HepG2 (cell line): ENCODE results near the gene BTRC. TPM values are rescaled to one million over a fixed set of nuclear protein-coding genes. Genes with fewer than 3 reads are reported as not detected.

Experiments used
- BCLAF1 ChIP-seq: fragments of 450-650 bp; IDR thresholded peaks from 2 replicates; pipeline ENCODE4 v1.6.1; 2017; ENCODE audit warnings: mild to moderate bottlenecking
- CCDC6 ChIP-seq: sonication (generic); formaldehyde crosslinking; IDR thresholded peaks from 2 replicates; pipeline ENCODE4 v1.8.1; 2022; ENCODE audit warnings: mild to moderate bottlenecking, missing genetic modification reagents, moderate library complexity
- FIP1L1 ChIP-seq: fragments of 200-400 bp; formaldehyde crosslinking; IDR thresholded peaks from 2 replicates; pipeline ENCODE4 v1.6.1; 2018; ENCODE audit warnings: low read depth, mild to moderate bottlenecking, low read length, moderate library complexity, borderline replicate concordance; ENCODE audit not compliant: insufficient read depth
- HHEX ChIP-seq: IDR thresholded peaks from 2 replicates; pipeline ENCODE4 v1.6.1; 2016; ENCODE audit warnings: control low read depth
- JUND ChIP-seq: sonication (generic); formaldehyde crosslinking; IDR thresholded peaks from 2 replicates; pipeline ENCODE4 v1.8.0; 2022; ENCODE audit warnings: mild to moderate bottlenecking, missing genetic modification reagents
- KDM5A ChIP-seq: fragments of 200-600 bp; sonication (generic); IDR thresholded peaks from 2 replicates; pipeline ENCODE4 v1.7.0; 2018; ENCODE audit warnings: antibody characterized with exemption, mild to moderate bottlenecking, low read length, borderline replicate concordance
- PCBP1 ChIP-seq: fragments of 200-400 bp; formaldehyde crosslinking; IDR thresholded peaks from 2 replicates; pipeline ENCODE4 v1.6.1; 2017; ENCODE audit warnings: mild to moderate bottlenecking, low read depth, low read length, borderline replicate concordance
- SATB2 ChIP-seq: sonication (generic); formaldehyde crosslinking; IDR thresholded peaks from 2 replicates; pipeline ENCODE4 v1.5.0; 2020; ENCODE audit warnings: missing genetic modification reagents
- TBP ChIP-seq: sonication (generic); formaldehyde crosslinking; IDR thresholded peaks from 2 replicates; pipeline ENCODE4 v1.5.0; 2020; ENCODE audit warnings: missing genetic modification reagents
- TERF1 ChIP-seq: sonication (generic); formaldehyde crosslinking; IDR thresholded peaks from 2 replicates; pipeline ENCODE4 v1.8.0; 2022; ENCODE audit warnings: mild to moderate bottlenecking, missing genetic modification reagents, moderate library complexity
- ZBTB42 ChIP-seq: sonication (generic); formaldehyde crosslinking; IDR thresholded peaks from 2 replicates; pipeline ENCODE4 v1.5.0; 2020; ENCODE audit warnings: mild to moderate bottlenecking, missing genetic modification reagents
- ZBTB7B ChIP-seq: sonication (generic); formaldehyde crosslinking; IDR thresholded peaks from 2 replicates; pipeline ENCODE4 v1.4.0; 2020; ENCODE audit warnings: missing genetic modification reagents
- ZNF10 ChIP-seq: sonication (generic); formaldehyde crosslinking; IDR thresholded peaks from 2 replicates; pipeline ENCODE4 v1.4.0; 2020; ENCODE audit warnings: mild to moderate bottlenecking, low read depth, missing genetic modification reagents, borderline replicate concordance
- ZNF589 ChIP-seq: sonication (generic); formaldehyde crosslinking; conservative IDR thresholded peaks from 2 replicates; pipeline ENCODE4 v1.8.0; 2022; ENCODE audit warnings: mild to moderate bottlenecking, moderate library complexity, missing genetic modification reagents
- ZNF646 ChIP-seq: sonication (generic); formaldehyde crosslinking; IDR thresholded peaks from 2 replicates; pipeline ENCODE4 v1.9.0; 2021; ENCODE audit warnings: mild to moderate bottlenecking, missing genetic modification reagents
- ZNF879 ChIP-seq: sonication (generic); formaldehyde crosslinking; IDR thresholded peaks from 2 replicates; pipeline ENCODE4 v1.8.1; 2023; ENCODE audit warnings: missing genetic modification reagents
- polyA plus RNA-seq, 8 experiments: library from polyadenylated mRNA; depleted of rRNA in 3 of 8; stranded (reverse) in 7 of 8; unstranded in 1 of 8; fragments of >200 nt; fragmentation: Illumina TruSeq in 4 of 8; extraction: Trizol in 4 of 8; gene quantifications; 2 replicates each; pipeline versions ENCODE4 v1.2.1 to v1.2.3, GENCODE V29; 2011 to 2016; ENCODE audit warnings: low read depth in 4 of 8, missing spikeins in 1 of 8, mixed read lengths in 1 of 8; ENCODE audit not compliant: insufficient read depth in 1 of 8
- total RNA-seq, 5 experiments: library from RNA; depleted of rRNA; stranded (reverse); fragments of >200 nt; fragmentation: Illumina TruSeq; extraction: Trizol; gene quantifications; 2 replicates each; pipeline ENCODE4 v1.2.3, GENCODE V29; 2016; ENCODE audit warnings: low read depth in 1 of 5
- TF ChIP-seq, protein P1 (sequence below): sonication (generic); formaldehyde crosslinking; conservative IDR thresholded peaks from 2 replicates; pipeline ENCODE4 v1.5.0; 2020; ENCODE audit warnings: missing genetic modification reagents

Gene BTRC
- total and polyA plus RNA-seq, 2 of the 13 experiments (the other 11 are each of a cell fraction or from before 2014, with no cell fraction given): 12.0 to 14.4 TPM

- TF ChIP-seq ZNF646 (CRISPR knock-in tag) (peak; percentile 63; the same call in 1 of the 2 replicates), PCBP1 (no peak), ZNF879 (CRISPR knock-in tag) (no peak), TERF1 (CRISPR knock-in tag) (0 out of 2 replicates have a peak, but pooled peaks have one; percentile 37), CCDC6 (CRISPR knock-in tag) (no peak), ZBTB7B (CRISPR knock-in tag) (peak; percentile 52; the same call in 1 of the 2 replicates), HHEX (CRISPR knock-in tag) (no peak), FIP1L1 (no peak), ZBTB42 (CRISPR knock-in tag) (no peak), SATB2 (CRISPR knock-in tag) (no peak), BCLAF1 (no peak), ZNF589 (no peak), ZNF10 (no peak), TBP (CRISPR knock-in tag) (no peak), KDM5A (no peak), JUND (CRISPR knock-in tag) (no peak)
- TF ChIP-seq, protein P1, sequence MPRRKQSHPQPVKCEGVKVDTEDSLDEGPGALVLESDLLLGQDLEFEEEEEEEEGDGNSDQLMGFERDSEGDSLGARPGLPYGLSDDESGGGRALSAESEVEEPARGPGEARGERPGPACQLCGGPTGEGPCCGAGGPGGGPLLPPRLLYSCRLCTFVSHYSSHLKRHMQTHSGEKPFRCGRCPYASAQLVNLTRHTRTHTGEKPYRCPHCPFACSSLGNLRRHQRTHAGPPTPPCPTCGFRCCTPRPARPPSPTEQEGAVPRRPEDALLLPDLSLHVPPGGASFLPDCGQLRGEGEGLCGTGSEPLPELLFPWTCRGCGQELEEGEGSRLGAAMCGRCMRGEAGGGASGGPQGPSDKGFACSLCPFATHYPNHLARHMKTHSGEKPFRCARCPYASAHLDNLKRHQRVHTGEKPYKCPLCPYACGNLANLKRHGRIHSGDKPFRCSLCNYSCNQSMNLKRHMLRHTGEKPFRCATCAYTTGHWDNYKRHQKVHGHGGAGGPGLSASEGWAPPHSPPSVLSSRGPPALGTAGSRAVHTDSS (CRISPR knock-in tag): no peak
Observed at GRCh38 chr10:101566333-101567164, 212.6 kb downstream of the BTRC start (continued).
